HG03439 (cell line): ENCODE data around the gene PSMA7.

Experiments used
- ATAC-seq: cut with Tn5 transposase; IDR thresholded peaks from one replicate; pipeline ENCODE4 v1.9.1; 2021; ENCODE audit warnings: mild to moderate bottlenecking, moderate library complexity; ENCODE audit not compliant: unreplicated experiment

PSMA7 gene

DNA sequence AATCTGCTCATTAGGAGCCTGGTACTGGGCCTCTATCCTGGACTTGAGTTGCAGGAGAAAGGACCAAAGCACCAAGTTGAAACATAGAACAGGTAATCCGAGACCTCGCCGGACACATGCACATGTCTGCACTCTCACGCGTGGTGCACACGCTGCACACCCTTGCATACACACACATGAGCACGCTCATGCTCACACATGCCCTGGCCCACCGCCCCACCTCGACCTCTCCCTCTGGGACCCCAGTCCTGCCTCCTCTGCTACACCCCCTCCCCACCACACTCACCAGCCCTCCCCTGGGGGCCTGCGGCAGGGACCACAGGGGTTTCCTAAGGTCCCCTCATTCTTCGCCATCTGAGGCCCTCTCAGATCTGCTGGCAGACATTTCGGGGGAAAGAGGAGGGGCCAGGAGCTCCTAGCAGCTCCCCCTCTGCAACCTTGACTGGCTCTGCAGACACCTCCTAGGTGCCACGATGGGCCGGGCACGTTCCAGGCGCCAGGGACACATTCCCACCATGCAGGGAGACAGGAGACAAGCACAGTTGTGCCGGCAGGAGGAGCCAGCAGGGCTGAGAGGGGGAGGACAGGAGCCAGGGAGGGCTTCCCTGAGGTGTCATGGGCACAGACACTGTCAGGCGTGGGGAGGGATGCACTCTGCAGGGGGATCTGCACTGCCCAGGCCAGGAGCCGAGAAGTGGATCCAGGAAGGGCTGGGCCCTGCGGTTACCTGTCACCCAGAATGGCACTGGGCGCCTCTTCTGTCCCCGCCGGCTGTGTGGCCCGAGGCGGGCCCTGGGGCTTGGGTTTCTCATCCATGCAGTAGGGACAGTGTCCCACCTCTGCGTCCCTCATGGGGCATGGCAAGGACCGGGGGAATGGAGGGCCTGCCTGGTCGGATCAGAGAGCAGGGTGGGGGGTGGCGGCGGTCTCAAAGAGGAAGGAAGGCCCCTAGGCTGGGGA, 46.5 kb downstream of the PSMA7 start:
- ATAC-seq: no peak

DNA sequence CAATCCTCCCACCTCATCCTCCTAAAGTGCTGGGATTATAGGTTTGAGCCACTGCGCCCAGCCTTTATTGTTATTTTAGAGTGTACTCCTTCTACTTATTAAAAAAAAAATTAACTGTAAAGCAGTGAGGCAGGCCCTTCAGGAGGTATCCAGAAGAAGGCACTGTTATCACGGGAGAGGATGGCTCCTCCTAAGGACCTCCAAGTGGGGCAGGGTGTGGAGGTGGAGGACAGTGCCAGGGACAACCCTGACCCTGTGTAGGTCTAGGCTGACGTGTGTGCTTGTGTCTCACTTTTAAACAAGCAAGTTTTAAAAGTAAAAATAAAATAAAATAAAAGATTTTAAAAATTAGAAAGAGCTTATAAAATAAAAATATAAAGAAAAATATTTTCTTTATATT, 53.8 kb downstream of the PSMA7 start:
- ATAC-seq: no peak

DNA sequence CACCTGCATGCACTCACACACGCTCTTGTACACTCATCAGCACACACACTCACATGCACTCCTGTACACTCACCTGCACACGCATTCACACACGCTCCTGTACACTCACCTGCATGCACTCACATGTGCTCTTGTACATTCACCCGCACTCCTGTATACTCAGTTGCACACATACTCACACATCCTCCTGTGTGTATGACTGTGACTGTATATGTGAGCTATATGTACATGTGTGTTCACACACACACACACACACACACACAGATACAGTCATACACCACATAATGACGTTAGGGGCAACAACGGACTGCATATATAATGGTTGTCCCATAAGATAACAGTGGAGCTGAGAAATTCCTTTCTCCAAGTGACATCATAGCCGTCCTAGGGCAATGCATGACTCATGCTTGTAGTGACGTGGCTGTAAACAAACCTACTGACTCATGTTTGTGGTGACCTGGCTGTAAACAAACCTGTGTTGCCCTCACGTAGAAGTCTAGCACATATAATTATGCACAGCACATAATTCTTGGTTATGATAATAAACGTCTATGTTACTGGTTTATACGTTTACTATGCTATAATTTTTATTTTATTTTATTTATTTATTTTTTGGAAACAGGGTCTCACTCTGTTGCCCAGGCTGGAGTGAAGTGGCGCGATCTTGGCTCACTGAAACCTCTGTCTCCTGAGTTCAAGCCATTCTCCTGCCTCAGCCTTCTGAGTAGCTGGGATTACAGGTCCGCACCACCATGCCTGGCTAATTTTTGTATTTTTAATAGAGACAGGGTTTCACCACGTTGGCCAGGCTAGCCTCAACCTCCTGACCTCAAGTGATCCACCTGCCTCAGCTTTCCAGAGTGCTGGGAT, 54.7 kb downstream of the PSMA7 start:
- ATAC-seq: no peak

DNA sequence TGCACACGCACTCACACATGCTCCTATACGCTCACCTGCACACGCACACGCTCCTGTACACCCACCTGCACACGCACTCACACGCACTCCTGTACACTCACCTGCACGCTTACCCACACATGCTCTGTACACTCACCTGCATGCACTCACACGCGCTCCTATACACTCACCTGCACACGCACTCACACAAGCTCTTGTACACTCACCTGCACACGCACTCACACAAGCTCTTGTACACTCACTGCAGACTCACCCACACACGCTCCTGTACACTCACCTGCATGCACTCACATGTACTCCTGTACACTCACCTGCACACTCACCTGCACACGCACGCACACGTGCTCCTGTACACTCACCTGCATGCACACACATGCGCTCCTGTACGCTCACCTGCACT, 55.6 kb downstream of the PSMA7 start:
- no peak for ATAC-seq

DNA sequence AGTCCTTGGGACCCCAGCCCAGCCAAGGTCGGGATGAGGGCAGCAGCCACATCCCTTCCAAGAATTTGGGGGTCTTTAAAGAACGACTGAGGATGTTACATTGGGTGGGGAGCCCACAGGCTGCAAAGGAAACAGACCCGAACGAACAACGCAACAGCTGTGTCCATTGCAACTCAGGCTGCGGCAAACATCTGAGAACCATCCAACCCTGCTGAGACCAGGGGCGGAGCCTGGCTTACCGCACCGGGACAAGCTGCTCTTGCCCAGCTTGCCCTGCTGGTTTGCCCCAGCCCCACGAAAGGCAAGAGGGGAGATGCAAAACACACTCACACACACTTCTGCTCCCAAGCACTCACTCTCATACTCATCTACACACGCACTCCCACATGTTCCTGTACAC, 56.0 kb downstream of the PSMA7 start:
- no peak for ATAC-seq
